PFSK-1 (cell line): Measurements from ENCODE around the gene CCDC192.

Experiments used
- POLR2AphosphoS5 ChIP-seq: IDR thresholded peaks from 2 replicates; pipeline ENCODE4 v1.6.1; 2012; ENCODE audit warnings: low read depth, mild to moderate bottlenecking, control low read depth, low read length, moderate library complexity
- SIN3A ChIP-seq: IDR thresholded peaks from 2 replicates; pipeline ENCODE4 v1.6.1; 2012; ENCODE audit warnings: mild to moderate bottlenecking, low read length, moderate library complexity, borderline replicate concordance; ENCODE audit not compliant: insufficient read depth
- TAF1 ChIP-seq: IDR thresholded peaks from 2 replicates; pipeline ENCODE4 v1.6.1; 2012; ENCODE audit warnings: low read length, control low read depth, borderline replicate concordance; ENCODE audit not compliant: insufficient read depth

- TF ChIP-seq TAF1 (no peak), SIN3A (no peak), POLR2AphosphoS5 (no peak)
Measured at GRCh38 chr5:127919818-127920217, 216.6 kb downstream of the CCDC192 start.
